Hematopoietic multipotent progenitor cell treated with erythropoietin and hydrocortisone succinate and interleukin-3 and kit ligand, for 17 days (in vitro differentiated cells): ENCODE results near the gene HHATL.

Source experiments
- DNase-seq: peaks from one replicate; pipeline ENCODE4 v3.0.0-alpha.2; 2015; ENCODE audit warnings: low spot score

The HHATL gene

GRCh38 chr3:42697289-42698051 lies 5.1 kb downstream of the HHATL start:
- DNase-seq: no peak

DNA sequence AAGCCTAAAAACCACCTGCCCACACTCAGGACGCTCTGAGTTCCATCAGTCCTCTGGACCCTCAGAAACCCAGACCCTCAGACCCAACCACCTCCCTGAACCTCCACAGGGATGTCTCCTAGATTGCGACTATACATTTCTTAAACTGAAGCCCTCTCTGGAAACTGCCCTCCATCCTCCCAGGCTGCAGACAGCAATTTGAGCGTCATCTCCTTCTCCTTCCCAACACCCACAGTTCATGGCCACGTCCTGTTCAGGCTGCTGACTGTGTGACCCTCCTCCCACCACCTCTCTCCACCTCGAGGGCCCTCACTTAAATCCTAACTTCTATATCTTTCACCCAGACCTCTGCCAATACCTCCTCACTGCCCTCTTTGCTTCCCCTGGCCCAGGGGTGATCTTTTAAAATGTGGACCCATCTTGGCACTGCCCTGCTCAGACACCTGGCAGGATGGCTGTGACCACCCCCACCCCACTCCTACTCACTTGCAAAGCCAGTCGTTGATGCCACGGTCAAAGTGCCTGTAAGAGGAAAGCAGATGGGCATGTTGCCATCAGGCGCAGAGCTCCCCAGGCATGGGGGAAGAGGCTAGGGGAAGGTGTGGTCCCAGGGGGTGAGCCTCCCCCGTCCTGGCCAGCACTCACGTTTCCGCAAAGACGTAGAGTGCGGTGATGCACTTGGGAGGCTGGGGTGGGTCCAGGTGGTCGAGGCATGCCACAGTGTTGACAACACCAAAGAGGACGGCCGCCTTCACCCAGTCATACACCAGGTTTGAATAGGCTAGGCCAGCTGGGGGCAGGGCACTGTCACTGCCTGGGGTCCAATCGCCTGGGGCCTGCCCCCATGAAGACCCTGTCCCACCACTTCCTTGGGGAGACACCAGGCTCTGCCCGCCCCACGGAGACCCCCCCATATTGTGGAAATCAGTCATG lies 6.0 kb downstream of the HHATL start:
- DNase-seq: no peak

DNA sequence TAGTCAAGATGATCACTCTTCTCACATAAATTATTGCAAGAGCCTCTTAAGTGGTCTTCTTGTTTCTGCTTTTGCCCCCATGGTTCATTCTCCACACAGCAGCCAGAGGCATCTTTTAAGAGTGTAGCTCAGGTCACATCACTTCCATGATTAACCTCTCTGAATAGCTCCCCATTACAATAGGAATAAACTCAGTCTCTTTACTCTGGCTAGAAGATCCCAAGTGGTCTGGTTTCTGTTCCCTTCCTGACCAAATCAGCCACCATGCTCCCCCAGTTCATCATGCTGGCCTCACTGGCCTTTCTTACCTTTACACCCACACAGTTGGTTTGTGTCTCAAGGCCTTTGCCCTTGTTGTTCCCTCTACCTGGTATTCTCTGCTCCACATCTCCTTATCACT lies 8.2 kb downstream of the HHATL start:
- no peak for DNase-seq

DNA sequence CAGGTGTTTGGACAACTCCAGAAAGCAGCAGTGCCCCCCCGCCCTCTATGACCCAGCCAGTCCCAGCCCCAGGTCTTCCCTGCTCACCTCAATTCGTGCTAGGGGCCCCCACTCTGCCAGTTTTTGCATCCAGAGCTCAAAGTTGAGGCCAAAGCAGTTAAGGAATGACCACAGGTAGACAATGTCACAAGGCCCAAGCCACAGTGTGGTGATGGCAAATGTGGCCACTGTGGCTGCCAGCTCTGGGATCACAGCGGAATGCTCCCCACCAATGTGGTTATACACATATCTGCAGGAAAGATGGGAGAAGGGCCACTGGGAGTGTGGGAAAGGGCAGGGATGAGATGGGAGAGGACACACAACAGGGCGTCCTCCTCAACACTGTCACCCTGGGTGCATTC lies 9.1 kb downstream of the HHATL start:
- no peak for DNase-seq

GRCh38 chr3:42692667-42693529 lies 9.7 kb downstream of the HHATL start:
- no peak for DNase-seq

DNA sequence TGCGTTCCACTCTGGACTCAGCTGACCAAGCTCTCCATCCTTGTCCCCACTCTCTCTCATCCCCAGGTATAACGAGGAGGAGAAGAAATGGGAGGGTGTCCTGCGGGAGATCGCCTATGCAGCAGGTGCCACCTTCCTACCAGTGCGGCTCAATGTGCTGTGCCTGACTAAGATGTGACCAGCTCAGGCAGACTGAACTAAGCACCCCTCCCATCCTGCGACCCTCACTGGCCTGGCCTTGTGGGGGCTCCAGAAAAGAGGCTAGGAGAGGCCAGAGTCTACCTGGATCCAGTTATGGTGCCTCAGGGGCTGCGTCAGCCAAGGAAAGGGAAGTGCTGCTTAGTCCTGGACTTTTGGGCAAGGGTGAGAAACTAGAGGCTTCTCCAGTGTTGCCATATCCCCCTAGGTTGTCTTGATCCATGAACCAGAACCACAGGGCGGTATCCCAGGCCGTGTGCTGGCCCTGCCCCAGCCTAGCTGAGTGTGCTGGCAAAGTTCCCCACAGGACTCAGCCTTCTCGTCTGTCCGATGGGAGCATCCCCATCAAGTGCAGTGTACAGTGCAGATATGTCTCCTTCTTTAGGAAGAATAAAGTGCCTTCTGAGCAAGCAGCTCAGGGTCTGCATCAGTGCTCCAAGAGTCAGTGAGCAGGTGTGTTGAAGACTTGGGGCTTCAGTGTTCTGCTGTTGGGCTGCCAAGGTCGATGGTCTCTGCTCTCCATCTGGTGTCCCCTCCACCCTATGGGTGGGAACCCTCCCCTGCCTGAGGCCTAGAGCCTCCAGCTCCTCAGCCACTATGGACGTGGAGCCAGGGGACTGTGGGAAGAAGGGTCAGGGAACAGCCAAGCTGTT lies 10.6 kb downstream of the HHATL start:
- no peak for DNase-seq

GRCh38 chr3:42690766-42691680 lies 11.6 kb downstream of the HHATL start:
- DNase-seq: no peak

GRCh38 chr3:42690191-42690590 lies 12.4 kb downstream of the HHATL start:
- DNase-seq: no peak

- DNase-seq: no peak
Observed at GRCh38 chr3:42689421-42690014, 13.1 kb downstream of the HHATL start.

DNA sequence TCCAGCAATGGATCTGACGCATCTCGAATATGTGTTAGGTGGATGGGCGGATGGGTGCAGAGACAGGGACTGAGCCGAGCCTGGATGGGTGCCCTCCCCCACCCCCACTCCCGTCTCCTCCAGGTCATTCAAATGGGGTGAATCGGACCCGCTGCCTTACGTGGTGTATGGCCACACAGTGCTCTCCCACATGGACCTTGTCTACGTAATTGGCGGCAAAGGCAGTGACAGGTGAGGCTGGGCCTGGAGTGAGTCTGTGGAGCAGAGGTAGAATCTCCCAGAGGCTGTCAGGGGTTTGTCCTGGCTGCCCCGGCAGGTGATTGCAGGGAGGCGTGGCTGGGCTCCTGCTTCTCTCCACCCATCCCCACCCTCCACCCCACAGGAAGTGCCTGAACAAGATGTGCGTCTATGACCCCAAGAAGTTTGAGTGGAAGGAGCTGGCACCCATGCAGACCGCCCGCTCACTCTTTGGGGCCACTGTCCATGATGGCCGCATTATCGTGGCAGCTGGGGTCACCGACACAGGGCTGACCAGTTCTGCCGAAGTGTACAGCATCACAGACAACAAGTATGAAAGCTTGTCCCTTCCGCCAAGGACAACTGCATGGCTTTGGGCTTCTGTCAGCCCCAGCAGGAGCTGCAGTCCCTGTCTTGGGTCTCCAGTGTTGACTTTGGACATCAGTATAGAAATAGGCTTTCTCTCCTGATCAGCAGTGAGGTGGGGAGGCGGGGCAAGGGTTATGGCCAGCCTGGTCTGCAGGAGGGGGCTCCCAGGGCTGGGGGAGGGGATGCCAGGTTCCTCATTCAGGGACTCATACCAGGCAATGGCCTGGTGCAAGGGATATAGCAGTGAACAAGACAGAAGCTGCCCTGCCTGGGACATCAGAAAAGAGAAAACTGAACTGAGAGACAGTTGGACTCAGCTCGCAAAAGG lies 13.8 kb downstream of the HHATL start:
- no peak for DNase-seq

- DNase-seq: no peak
Observed at GRCh38 chr3:42688016-42688415, 14.6 kb downstream of the HHATL start.

DNA sequence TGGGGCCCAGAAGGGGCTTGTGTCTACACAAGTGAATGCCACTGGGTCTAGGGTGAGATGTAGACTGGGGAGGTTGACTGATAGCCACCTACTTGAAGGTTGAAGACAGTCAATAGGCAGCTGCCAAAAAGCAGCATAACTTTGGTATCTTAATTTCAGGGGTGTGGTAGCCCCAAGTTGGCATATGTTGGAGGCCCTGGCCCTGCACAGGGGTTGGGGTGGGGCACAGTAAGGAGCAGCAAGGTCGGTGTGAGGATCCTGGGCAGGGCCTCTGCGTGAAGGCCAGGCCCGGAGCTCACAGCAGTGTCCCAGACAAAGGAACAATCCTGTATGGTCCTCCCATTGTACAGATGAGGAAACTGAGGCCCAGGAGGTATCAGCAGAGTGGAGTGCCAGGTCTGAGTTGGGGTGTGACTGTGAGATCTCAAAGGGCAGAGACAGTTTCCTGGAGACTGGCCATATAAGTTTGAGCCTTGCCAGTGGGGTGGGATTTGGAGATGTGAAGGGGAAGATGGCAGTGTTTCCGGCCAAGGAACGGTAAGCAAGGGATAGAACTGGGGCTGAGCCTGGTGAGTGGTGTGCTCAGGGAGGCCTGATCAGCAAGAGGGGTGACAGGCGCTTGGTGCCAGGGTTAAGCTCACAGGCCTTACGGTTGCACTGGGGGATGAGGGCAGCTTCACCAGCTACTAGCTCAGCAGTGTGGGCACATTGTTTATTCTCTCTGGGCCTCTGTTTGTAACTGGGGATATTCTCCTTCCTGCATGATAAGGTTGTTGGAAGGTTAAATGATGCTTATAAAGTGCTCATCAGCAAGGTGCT lies 15.6 kb downstream of the HHATL start:
- DNase-seq: no peak

- no peak for DNase-seq
Observed at GRCh38 chr3:42685891-42686820, 16.4 kb downstream of the HHATL start.

GRCh38 chr3:42685363-42685881 lies 17.2 kb downstream of the HHATL start, which contains the start of gene KLHL40:
KLHL40 (plus strand) TSS chr3:42685537; CDS start chr3:42685619, 82 bp downstream.
- DNase-seq: no peak

GRCh38 chr3:42684632-42685362 lies 17.8 kb downstream of the HHATL start:
- no peak for DNase-seq
